ENCODE measurements around the gene LIN9.

DNA sequence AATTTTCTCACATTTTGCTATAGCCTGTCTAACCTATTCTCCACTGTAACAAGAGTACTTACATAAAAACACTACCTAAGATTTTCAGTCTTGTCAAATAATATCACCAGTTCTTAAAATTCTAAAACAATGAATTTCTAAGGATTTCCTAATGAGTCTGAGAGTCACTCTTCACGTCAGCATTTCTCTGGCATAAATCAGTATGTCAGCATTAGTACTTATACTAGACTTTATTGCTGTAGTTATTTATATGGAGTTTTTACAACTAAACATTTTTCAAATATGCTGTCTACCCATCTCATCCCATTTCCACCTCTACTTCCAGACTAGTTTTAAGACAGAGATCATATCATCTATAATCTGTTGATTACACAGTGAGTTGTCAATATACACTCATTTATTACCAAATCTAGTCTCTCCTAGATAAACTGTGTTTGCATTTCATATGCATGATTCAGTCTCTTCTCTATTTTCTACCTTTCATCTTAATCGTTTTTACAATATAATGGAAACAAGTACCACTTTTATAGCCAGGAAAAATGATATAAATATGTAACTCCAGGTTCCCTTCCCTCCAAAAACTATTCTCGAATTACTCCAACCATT, 32.8 kb downstream of the LIN9 start:
- TF ChIP-seq POLR2A (IDR thresholded peaks at IDR 0.05) (no peak), POLR2AphosphoS5 (IDR thresholded peaks at IDR 0.05) (no peak)
